Activated naive CD8-positive, alpha-beta T cell (primary cell): ENCODE measurements around the gene ANO4.

Experiments
- H3K27ac Mint-ChIP-seq: one replicate; pipeline ENCODE4 v1.8.0; 2021; ENCODE audit warnings: mixed read lengths
- H3K27me3 Mint-ChIP-seq: one replicate; pipeline ENCODE4 v1.8.0; 2021; ENCODE audit warnings: mixed read lengths
- H3K36me3 Mint-ChIP-seq: one replicate; pipeline ENCODE4 v1.8.0; 2021; ENCODE audit warnings: mixed read lengths
- H3K4me1 Mint-ChIP-seq: one replicate; pipeline ENCODE4 v1.8.0; 2021; ENCODE audit warnings: low read depth, mixed read lengths
- H3K4me3 Mint-ChIP-seq: one replicate; pipeline ENCODE4 v1.8.0; 2021; ENCODE audit warnings: mild to moderate bottlenecking, mixed read lengths
- H3K9me3 Mint-ChIP-seq: one replicate; pipeline ENCODE4 v1.8.0; 2021; ENCODE audit warnings: low read depth, mixed read lengths

Gene ANO4

DNA sequence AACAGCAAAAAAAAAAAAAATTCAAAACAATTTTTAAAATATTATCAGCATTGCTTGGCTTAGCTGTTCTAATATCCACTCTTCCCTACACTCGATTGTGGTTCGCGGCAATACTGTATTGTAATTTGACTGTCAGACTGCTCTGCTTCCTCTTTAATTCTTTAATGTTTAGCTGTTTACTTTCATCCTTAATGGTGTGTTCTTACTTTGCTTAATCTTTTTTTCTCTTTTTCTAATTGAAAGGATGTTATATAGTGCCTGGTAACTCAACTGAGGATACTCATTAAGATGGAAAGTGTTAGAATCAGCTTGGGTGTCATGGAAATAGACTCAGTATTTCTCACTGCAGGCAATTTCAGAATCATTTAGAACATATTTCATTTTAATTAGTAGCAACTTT is 2.0 kb downstream of the ANO4 start:
- no peak overlapping the region for H3K4me3 Mint-ChIP-seq
- H3K9me3 Mint-ChIP-seq, result no peaks in the 10 kb centered on the region
- H3K4me1 Mint-ChIP-seq, result no peaks in the 10 kb centered on the region
- no peak overlapping the region for H3K27ac Mint-ChIP-seq
- no peaks in the 10 kb centered on the region for H3K36me3 Mint-ChIP-seq
- H3K27me3 Mint-ChIP-seq, result peaks cover 6% of the 10 kb centered on the region

DNA sequence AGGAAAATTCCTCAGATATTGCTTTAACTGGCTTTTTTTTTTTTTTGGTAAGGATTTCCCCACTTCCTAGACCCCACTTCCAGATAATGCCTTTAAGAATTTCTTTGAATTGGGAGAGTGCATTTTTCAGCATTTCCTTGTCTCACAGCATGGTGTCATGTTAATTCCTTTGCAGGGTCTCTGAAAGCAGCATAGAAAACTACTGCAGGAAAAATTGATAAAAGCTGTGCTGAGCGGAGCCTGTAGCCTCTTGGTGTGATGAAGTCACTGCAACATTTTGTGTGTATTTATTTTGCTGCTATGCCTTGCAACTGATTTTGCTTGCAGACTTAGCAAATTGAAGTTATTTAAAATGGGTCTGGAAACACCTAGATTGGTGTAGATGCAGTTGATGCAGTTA is 2.7 kb downstream of the ANO4 start:
- H3K27me3 Mint-ChIP-seq, result peaks cover 6% of the 10 kb centered on the region
- H3K4me1 Mint-ChIP-seq, result no peaks in the 10 kb centered on the region
- H3K4me3 Mint-ChIP-seq, result no peak overlapping the region
- H3K27ac Mint-ChIP-seq, result no peak overlapping the region
- no peaks in the 10 kb centered on the region for H3K9me3 Mint-ChIP-seq
- no peaks in the 10 kb centered on the region for H3K36me3 Mint-ChIP-seq

DNA sequence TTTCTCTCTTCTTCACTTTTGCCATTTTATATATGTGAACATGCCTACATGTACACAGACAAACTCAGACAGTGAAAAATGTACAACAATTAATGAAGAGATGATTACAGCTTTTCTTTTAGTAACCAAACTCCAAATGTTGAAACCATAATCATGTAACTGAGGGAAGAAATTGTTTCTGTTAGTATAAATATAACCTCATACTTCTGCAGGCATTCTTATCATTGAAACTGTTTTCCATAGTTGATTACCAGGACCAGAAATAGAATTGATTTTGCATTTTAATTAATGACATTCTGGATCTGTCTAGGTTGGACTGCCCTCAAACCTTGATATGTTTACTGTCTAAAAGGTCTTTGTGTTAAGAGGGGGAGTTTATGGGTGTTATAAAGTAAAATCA is 3.2 kb downstream of the ANO4 start:
- H3K27me3 Mint-ChIP-seq, result peaks cover 6% of the 10 kb centered on the region

DNA sequence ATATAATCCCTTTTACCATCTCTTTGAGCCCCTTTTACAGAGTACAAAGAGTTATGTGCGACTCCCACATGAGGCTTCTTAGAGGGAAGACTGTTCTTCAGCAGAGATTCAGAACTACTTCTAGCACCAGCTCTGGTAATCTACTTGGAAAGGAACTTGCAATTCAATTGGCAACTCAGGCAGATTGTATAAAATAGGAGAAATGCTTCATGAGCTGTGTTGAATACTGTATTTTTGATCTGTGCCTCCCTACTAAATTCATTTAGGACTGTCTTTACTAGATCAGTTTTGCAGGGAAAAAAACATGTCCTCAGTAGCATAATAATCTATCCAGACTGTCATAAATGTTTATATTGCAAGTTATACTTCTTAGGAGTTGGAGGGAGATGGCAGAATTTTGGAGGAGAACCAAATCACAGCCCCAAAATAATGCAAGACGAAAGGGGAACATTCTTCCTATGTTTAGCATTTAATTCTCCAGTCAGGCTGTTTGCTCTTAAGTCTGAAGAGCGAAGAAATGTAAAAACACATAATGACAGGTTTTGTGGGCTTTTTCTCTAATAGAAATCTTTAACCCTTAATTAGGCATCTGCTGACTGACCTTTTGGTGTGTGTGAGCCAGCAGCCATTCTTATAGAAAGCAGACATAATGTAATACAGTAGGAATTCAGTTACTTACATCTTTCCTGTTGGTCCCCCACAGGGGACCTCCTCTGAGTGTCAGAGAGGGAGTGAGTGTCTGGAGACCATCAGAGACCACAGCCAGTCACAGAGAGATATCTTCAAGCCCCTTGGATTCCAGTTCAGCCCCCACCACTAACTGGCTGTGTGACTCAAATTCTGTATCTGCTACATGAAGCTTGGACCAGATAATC is 3.9 kb downstream of the ANO4 start:
- Mint-ChIP-seq H3K27ac (no peak overlapping the region), H3K9me3 (peaks cover 4% of the 10 kb centered on the region), H3K4me1 (no peaks in the 10 kb centered on the region), H3K36me3 (no peaks in the 10 kb centered on the region), H3K27me3 (peaks cover 6% of the 10 kb centered on the region), H3K4me3 (no peak overlapping the region)

More for the DNA sequence above, 3.2 kb downstream of the ANO4 start:
- Mint-ChIP-seq H3K36me3 (no peaks in the 10 kb centered on the region), H3K4me1 (no peaks in the 10 kb centered on the region), H3K4me3 (no peak overlapping the region), H3K9me3 (peaks cover under 1% of the 10 kb centered on the region), H3K27ac (no peak overlapping the region)

DNA sequence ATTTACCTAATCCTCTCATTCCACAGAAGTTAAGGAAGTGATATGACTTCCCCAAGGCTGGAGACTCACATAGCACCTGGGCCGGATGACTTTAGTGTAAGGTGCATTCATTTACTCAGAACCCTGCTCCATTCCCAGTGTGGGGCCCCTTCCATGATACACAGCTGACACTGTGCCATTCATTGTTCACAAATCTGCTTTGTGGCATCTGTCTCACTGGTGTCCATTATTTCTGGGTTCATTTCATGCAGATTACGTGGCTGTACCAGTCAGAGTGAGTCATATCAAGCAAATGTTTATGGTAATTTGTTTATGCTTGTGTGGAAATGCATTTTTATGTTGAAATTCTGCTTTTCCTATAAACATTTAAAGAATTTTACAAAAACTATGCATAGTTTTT is 5.2 kb downstream of the ANO4 start:
- H3K4me1 Mint-ChIP-seq, result no peaks in the 10 kb centered on the region
- no peaks in the 10 kb centered on the region for H3K36me3 Mint-ChIP-seq
- peaks cover 4% of the 10 kb centered on the region for H3K9me3 Mint-ChIP-seq
- H3K27me3 Mint-ChIP-seq, result peaks cover 6% of the 10 kb centered on the region
- H3K4me3 Mint-ChIP-seq, result no peak overlapping the region
- no peak overlapping the region for H3K27ac Mint-ChIP-seq

DNA sequence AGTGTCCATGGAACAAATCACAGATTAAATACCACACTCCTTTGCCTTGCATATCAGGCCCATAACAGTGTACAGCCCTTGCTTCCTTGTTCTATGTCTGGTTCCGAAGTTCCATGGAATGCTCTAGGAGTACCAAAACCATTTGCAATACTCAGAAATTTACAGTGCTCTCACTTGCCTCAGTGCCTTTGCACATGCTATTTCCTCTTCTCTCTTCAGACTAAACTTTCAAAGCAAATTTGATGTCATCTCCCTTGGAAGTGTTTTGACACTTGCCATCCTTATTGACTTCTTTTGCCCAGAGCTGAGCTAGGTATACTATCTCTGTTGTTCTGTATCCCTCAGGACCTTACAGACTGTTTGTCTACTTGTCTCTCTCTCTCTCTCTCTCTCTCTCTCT is 6.1 kb downstream of the ANO4 start:
- H3K4me1 Mint-ChIP-seq, result no peaks in the 10 kb centered on the region
- peaks cover 3% of the 10 kb centered on the region for H3K27me3 Mint-ChIP-seq
- H3K36me3 Mint-ChIP-seq, result no peaks in the 10 kb centered on the region
- H3K27ac Mint-ChIP-seq, result no peak overlapping the region
- H3K4me3 Mint-ChIP-seq, result no peak overlapping the region
- peaks cover 7% of the 10 kb centered on the region for H3K9me3 Mint-ChIP-seq

DNA sequence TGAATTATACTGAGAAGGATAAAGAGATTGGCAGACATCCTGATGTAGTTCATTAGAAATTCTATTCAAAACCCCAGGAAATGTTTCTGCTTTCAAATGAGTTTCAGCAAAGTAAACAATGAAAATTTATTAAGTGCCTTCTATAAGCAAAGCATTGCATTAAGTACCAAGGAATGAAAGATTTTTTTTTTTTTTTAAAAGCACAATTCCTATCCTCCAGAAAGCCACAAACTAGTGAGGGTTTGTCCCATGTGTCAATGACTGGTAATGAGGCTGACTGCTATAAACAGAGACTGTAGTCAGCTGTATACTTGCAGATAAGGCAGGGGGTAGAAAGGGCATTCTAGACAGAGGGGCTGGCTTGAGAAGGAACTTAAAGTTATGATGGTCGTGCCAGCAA is 6.7 kb downstream of the ANO4 start:
- no peak overlapping the region for H3K4me3 Mint-ChIP-seq
- H3K4me1 Mint-ChIP-seq, result no peaks in the 10 kb centered on the region
- no peaks in the 10 kb centered on the region for H3K36me3 Mint-ChIP-seq
- H3K9me3 Mint-ChIP-seq, result peaks cover 9% of the 10 kb centered on the region
- H3K27me3 Mint-ChIP-seq, result peaks cover 3% of the 10 kb centered on the region
- H3K27ac Mint-ChIP-seq, result no peak overlapping the region

DNA sequence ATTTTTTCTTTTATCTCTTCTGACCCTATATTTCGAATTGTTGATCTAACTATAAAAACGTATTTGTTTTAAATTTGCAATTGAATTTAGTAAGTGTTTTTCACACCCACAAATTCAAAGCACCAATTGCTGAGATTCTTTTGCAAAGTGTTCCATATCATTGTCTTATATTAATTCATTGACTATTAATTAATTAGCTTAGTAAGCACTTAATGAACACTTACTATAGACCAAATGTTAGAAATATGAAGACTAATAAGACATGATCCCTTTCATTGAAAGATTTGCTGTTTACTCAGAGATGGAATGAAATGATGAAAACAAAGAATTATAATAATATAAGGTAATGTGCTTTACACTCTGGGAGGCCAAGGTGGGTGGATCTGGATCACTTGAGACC is 14.2 kb downstream of the ANO4 start:
- peaks cover 14% of the 10 kb centered on the region for H3K9me3 Mint-ChIP-seq
- no peaks in the 10 kb centered on the region for H3K4me1 Mint-ChIP-seq
- no peaks in the 10 kb centered on the region for H3K36me3 Mint-ChIP-seq
- H3K27me3 Mint-ChIP-seq, result peaks cover 3% of the 10 kb centered on the region
- no peak overlapping the region for H3K4me3 Mint-ChIP-seq
- H3K27ac Mint-ChIP-seq, result no peak overlapping the region

DNA sequence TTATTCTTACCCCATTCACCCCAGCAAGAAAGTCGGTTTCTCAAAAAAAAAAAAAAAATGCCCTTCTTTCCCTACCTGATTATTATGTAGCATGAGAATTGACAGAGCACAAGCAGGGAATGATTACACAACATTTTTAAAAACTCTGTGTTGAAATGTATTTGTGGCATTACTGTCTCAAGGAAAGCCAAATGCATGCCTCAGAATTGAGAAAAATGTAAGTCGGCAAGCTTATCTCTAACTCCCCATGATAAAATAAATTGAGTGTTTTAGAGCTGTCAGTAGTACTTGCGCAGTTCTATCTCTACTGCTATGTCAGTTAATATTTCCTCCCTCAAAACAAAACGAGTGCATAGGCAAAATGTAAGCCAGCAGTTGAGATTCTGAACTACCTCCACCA is 25.7 kb downstream of the ANO4 start:
- H3K36me3 Mint-ChIP-seq, result no peaks in the 10 kb centered on the region
- no peak overlapping the region for H3K27ac Mint-ChIP-seq
- H3K4me3 Mint-ChIP-seq, result no peak overlapping the region
- H3K4me1 Mint-ChIP-seq, result no peaks in the 10 kb centered on the region
- H3K9me3 Mint-ChIP-seq, result peaks cover 6% of the 10 kb centered on the region
- no peaks in the 10 kb centered on the region for H3K27me3 Mint-ChIP-seq

DNA sequence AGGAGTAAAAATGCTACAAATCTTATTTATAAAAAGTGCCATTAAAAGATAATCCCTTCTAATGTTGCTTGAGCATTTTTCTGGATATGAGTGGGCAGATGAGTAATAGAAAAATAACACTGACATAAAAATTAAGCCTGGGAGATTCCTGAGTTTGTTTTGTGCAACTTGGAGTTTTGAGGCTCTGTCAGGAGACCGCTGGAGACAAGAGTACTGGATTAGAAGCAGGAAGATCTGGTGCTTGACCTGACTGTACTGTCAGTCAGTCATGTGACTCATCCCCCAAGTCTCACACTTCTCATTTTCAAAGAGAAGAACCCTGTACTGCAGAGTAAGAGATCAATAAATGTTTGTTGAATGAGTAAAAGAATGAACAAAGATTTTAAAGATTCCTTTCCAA is 29.4 kb downstream of the ANO4 start:
- no peak overlapping the region for H3K4me3 Mint-ChIP-seq
- no peaks in the 10 kb centered on the region for H3K36me3 Mint-ChIP-seq
- H3K9me3 Mint-ChIP-seq, result peaks cover 6% of the 10 kb centered on the region
- H3K27me3 Mint-ChIP-seq, result no peaks in the 10 kb centered on the region
- H3K27ac Mint-ChIP-seq, result no peak overlapping the region
- H3K4me1 Mint-ChIP-seq, result no peaks in the 10 kb centered on the region

DNA sequence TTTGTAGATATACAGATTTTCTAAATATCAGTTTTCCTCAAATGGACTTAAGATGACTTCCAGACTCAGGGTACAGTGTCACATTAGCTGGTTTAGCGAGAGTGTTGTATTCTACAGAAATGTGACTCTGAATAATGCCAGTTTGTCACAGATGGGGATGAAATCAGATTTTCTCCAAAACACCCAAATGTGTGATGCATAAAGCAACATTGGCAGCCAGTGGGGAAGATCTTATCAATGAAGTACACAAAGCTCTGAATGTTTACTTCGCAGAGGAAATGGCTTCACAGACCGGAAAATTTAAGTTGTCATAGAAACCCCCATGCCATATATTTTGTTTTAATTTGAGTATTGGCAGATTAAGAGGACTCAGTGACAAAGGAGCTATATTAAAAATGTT is 29.9 kb downstream of the ANO4 start:
- Mint-ChIP-seq H3K4me3 (no peak overlapping the region), H3K4me1 (no peaks in the 10 kb centered on the region), H3K27ac (no peak overlapping the region), H3K36me3 (no peaks in the 10 kb centered on the region), H3K27me3 (no peaks in the 10 kb centered on the region), H3K9me3 (peaks cover 6% of the 10 kb centered on the region)

DNA sequence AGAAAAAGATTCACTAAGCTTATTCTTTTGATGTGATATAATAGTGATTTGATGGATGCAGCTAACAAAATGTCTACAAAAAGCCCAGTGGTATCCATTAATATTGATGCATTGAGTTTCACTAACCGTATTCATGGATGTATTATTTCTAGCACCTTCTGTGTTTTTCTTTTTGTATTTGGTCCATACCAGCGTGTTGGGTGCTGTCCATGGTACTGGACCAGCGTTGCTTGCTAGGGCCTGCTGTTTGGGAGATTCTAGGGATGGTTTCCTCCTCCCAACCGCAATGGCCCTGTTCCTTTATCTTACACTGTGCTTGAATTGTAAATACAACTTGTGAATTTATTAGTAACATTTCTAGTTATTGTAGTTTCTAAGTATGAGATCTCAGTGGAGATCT is 31.7 kb downstream of the ANO4 start:
- Mint-ChIP-seq H3K27me3 (peaks cover under 1% of the 10 kb centered on the region), H3K4me1 (no peaks in the 10 kb centered on the region), H3K36me3 (no peaks in the 10 kb centered on the region), H3K27ac (no peak overlapping the region), H3K9me3 (no peaks in the 10 kb centered on the region), H3K4me3 (no peak overlapping the region)

DNA sequence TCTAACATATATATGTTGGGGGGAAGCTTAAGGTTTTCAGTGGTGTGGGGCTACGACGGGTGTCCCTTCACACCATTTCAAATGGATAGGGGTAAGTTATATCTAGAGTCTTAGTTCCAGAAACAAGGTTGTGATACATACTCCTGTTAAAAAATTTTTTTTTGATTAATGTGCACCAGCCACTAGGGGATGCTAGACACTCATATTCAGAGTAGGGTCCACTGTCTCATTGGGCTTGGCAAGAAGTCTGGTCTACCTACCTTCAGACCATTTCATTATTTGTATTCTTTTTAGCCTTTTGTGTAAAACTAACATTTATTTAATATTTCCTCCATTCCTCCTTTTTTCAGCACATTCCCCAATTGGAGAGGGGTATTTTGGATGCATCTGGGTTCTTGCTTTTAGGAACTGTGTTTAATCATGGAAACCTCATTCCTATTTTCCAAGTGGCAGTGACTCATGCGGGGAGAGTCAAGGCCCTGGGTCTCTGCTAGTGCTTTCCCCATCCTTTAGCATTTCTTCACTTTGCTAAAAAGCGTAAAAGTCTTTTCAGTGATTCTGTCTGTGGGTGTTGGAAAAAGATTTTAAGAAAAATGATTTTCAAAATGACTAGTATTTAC is 33.4 kb downstream of the ANO4 start:
- H3K9me3 Mint-ChIP-seq, result no peaks in the 10 kb centered on the region
- H3K4me3 Mint-ChIP-seq, result no peak overlapping the region
- H3K27me3 Mint-ChIP-seq, result peaks cover 1% of the 10 kb centered on the region
- no peaks in the 10 kb centered on the region for H3K36me3 Mint-ChIP-seq
- H3K4me1 Mint-ChIP-seq, result no peaks in the 10 kb centered on the region
- H3K27ac Mint-ChIP-seq, result no peak overlapping the region

DNA sequence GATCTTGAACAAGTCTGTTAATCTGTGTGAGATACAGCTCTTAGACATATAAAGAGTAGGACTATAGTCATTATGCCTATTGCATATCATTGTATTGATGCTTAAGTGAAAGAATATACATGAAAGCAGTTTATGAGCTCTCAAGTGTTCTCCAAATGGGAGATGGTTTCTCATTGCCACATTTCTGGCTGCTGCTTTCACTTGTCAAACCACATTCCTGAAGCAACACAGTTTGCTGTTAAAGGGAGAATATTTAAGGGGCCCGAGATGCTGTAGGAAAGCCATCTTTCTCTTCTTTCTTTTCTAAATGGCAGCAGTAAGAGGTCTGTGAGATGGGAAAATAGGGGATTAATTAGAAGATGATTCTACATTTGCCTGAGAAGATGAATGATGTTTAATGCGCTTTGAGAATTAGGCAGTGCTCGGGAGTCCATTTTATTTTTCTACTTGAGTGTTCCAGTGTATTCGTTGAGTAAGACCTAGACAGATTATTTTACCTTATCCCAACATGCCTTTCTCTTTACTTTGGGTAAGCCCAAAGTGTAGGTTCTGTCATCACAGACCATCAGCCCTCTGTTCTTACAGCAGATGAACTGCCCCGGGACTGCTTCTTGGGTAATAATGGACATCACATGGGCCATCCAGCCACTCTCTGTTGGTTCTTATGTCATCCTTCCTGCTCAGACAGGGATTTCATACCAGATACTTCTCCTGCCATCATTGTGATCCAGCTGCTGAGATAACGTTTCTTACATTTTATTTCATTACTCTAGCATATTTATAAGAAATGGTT is 35.6 kb downstream of the ANO4 start:
- H3K4me1 Mint-ChIP-seq, result no peaks in the 10 kb centered on the region
- H3K9me3 Mint-ChIP-seq, result no peaks in the 10 kb centered on the region
- no peak overlapping the region for H3K27ac Mint-ChIP-seq
- no peak overlapping the region for H3K4me3 Mint-ChIP-seq
- H3K27me3 Mint-ChIP-seq, result peaks cover 1% of the 10 kb centered on the region
- no peaks in the 10 kb centered on the region for H3K36me3 Mint-ChIP-seq

DNA sequence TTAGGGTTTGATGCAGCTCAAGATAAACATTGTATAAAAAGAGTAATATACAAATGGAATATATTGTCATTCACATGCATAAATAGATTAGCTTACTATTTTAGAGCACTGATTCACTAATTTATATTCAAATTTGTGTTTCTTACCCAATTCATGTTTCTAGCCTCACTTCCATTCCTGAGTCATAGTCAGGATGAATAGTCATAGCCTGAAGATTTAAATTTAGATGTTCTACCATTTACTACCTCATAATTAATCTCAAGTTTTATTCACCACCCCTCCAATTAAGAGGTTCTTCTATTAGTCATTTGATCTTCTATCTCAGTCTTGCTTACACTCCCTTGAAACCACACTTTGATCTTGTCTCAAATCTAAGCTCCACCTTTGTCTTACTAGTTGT is 38.7 kb downstream of the ANO4 start:
- no peaks in the 10 kb centered on the region for H3K9me3 Mint-ChIP-seq
- H3K27me3 Mint-ChIP-seq, result peaks cover 1% of the 10 kb centered on the region
- no peak overlapping the region for H3K4me3 Mint-ChIP-seq
- no peak overlapping the region for H3K27ac Mint-ChIP-seq
- H3K4me1 Mint-ChIP-seq, result no peaks in the 10 kb centered on the region
- H3K36me3 Mint-ChIP-seq, result no peaks in the 10 kb centered on the region
